Loucy (cell line): ENCODE results near the gene RORB.

Experiments used
- EZH2phosphoT487 ChIP-seq: fragments of 200-600 bp; IDR thresholded peaks from 2 replicates; pipeline ENCODE4 v1.6.1; 2018; ENCODE audit warnings: antibody characterized with exemption, mild to moderate bottlenecking, moderate library complexity, borderline replicate concordance
- TF ChIP-seq, protein P1 (sequence below): fragments of 200-600 bp; sonication (generic); conservative IDR thresholded peaks from 2 replicates; pipeline ENCODE4 v1.5.1; 2014; ENCODE audit warnings: mild to moderate bottlenecking, antibody characterized with exemption, low read length

DNA sequence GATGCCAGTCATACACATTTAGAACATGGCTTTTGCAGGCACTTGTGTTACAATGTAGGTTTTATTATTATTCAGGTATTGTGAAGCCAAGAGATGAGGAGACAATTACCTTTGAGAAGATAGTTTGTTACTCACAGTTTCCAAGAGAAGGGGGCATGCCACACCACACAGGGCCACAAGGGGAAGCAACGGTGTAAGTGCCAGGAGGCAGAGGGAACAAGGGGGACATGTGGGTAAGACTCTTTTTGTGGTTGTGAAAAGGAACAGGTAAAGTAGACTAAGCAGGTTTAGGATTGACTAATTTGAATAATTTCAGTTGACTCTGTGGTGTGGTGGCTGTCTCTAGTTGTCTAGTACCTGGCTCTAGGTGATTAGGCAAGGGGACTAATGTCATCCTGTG, 199.4 kb downstream of the RORB start:
- TF ChIP-seq, protein P1, sequence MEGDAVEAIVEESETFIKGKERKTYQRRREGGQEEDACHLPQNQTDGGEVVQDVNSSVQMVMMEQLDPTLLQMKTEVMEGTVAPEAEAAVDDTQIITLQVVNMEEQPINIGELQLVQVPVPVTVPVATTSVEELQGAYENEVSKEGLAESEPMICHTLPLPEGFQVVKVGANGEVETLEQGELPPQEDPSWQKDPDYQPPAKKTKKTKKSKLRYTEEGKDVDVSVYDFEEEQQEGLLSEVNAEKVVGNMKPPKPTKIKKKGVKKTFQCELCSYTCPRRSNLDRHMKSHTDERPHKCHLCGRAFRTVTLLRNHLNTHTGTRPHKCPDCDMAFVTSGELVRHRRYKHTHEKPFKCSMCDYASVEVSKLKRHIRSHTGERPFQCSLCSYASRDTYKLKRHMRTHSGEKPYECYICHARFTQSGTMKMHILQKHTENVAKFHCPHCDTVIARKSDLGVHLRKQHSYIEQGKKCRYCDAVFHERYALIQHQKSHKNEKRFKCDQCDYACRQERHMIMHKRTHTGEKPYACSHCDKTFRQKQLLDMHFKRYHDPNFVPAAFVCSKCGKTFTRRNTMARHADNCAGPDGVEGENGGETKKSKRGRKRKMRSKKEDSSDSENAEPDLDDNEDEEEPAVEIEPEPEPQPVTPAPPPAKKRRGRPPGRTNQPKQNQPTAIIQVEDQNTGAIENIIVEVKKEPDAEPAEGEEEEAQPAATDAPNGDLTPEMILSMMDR, result peak; percentile 44; the same call in 1 of the 2 replicates
- no peak for TF ChIP-seq EZH2phosphoT487
